ENCODE results near the gene MEF2D.

Gene MEF2D

DNA sequence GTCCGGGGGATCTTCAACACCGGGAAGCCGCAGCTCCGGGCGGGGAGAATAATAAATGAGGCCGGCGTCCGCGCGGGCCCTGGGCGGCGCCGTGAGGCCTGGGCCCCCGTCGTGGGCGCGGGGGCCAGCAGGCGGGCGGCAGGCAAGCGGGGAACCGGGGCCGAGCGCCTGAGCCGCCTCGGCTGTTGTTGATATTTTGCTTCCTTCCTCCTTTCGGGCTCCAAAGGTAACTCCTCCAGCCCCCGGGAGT, at the start of gene MEF2D:
MEF2D (minus strand) TSS at position 233 of the 250 bp plus-strand sequence. CDS start 17,483 bp downstream, outside the sequence.
- no peak for DNase-seq

DNA sequence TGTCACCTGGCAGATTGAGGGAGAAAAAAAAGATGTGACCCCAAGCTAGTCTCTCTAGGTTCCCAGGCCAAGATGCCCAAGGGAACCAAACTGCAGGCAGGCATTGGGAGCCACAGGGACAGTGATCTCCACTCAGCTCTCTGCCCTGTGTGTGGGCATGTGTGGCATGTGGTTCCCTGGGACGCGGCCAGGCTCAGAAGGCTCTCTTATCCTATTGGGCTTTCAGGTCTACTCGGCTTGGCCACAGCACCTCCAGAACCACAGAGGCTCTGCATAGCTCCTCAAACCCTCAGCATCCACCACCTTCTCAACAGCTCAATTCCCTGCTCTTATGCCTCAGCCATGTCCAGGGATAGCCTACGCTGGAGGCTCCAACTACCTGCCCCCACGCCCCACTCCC, 49.8 kb upstream of the MEF2D start:
- no peak for DNase-seq

DNA sequence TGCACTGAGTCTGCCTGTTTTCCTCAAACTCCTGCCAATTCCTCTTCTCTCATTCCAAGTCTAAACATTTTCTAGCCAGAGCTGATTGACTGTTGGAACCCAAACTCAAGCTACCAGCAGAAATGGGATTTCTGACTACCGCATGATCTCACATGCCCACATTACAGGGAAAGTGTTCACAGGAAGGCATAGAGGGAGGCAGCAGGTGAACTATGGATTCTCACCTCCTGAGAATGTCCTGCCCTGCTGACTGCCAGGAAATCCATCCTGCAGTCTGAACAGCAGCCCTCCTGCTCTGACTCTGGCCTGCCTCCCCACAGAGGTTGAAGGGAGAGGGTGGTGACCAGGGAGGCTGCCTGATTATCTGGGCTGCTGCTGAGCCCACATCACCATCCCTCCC, 49.3 kb upstream of the MEF2D start:
- no peak for DNase-seq

DNA sequence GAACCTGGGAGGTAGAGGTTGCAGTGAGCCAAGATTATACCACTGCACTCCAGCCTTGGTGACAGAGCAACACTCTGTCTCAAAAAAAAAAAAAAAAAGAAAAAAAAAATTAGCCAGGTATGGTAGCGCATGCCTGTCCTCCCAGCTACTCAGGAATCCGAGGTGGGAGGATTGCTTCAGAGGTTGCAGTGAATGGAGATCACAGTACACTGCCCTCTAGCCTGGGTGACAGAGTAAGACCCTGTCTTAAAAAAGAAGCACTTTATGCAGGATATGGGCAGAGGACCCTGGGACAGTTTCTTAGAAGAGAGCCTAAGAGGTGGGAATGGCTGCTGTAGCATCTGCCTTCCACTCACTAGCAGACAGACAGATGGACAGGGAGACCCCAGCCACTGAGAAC, 48.8 kb upstream of the MEF2D start:
- no peak for DNase-seq

DNA sequence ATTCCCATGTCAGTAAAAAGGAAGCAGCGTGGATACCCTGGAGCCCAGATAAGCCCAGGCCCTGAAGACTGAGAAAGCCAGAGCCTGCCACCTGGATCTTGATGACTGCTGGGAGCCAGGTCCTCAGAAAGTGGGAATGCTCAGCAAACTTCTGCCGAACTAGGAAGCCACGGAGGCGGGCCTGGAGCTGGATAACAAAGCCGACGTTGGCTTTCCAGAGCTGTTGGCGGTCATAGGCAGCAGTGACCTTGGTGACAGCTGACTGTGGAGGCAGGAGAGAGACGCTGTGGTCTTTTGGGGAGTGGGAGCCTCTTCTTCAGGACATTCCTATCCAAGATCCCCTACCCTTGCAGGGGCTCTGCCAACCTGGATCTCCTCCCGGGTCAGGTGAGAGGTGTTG, 47.4 kb upstream of the MEF2D start:
- DNase-seq, result no peak

DNA sequence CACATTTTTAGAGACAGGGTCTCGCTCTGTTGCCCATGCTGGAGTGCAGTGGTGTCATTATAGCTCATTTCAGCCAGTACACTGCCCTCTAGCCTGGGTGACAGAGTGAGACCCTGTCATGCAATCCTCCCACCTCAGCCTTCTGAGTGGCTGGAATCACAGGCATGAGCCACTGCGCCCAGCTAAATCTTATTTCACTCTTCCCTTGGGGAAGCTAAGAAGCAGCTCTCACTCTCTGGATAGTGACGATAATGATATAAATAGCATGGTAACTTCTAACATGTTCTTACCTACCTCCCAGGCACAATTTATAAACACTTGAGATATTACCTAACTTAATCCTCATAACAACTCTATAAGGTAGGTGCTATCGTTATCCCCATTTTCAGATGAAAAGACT, 46.9 kb upstream of the MEF2D start:
- DNase-seq, result no peak

DNA sequence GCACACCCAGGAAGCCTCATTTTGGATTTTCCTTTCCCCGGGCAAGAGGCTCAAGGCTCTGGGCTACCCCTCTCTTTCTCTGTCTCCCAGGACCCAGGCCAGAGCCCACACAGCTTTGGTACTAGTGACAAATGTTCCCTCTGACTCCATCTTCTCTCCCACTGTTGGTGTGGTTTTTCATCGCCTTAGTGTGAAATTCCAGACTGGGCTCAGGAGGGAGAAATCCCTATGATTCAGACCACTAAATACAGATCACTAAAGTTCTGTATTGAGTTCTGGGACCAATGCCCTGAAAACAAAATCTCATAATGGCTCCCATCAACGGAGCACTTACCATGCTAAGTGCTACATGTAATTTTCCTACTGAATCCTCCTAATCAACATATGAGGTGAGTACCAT, 45.7 kb upstream of the MEF2D start:
- no peak for DNase-seq

DNA sequence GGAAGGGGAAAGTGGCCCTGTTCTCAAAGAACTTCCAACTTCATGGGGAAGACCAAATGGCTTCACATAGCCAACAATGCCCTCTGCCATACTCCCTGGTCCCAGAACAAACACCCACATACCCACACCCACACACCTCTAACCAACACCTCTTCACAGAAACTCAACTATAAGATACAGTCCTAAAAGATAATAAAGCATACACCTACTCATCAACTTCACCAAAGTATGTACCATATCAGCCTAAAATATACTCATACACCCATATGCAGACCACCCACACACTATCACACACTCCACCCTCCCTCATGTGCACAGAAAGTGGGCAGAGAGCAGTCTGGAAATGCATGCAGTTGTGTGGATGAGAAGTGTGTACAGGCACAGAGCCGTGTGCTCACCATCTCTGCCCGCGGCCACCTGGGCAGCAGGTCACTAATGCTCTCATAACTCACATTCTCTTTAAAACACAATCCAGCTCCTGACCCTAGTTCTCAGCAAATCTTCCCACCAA, 44.1 kb upstream of the MEF2D start:
- no peak for DNase-seq

DNA sequence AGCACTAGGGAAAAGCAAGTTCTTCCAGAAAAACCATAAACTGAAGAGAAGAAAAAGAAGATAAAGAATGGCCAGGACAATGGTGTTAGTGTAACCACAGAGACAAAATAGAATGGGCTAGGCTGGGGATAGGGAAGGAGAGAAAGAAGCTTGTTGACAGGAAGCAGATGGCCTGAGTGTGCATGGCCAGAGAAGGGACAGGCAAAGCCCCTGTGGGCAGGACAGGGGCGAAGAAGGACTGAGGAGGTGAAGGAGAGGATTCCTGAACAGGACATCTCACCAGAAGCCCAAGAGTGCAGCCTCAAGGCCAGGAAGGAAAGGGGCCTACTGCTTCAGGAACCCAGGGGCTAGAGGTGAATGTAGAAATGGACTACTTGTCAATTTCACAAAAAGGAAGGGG, 42.5 kb upstream of the MEF2D start:
- DNase-seq, result no peak

DNA sequence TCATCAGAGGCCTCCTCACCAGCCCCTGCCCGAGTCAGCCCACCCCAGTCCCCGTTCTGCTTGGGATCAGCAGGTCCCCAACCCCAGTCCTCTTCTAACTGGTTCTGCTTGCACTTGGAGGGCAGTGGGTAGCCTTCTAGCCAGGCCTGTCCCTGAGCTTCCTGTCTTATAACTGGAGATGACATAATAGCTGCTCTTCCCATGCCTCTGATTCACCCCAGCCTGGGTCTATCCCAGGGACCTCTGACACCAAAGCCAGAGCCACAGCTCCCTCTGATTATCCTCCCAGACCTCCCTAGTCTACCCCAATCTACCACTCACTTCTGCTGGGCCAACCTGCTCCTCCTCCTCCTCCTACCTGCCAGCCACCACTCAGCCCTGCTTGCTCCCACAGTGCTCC, 40.4 kb upstream of the MEF2D start:
- DNase-seq, result no peak

DNA sequence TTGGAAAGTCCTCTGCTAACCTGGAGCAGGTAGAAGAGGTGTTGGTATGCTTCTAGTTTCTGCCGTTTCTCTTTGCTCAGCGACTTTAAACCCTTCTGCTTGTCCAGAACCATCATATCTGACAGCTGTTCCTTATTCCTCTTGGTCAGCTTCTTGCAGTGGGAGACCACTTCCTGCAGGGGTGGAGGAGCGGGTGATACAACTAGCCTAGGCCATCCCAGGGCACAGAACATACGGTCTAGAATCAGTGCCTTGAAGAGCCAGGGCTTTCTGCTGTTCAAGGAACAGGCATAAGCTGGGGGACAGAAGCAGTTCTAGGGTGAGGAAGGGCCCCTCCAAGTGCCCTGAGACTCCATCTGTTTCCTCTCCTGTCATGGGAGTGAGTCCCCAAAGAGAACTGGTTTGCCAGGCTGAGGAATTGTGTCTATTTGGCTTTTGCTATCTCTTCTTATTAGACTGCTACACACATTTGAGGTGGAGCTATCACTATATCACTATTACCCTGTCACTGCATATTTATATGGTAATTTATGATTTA, 39.3 kb upstream of the MEF2D start:
- no peak for DNase-seq

DNA sequence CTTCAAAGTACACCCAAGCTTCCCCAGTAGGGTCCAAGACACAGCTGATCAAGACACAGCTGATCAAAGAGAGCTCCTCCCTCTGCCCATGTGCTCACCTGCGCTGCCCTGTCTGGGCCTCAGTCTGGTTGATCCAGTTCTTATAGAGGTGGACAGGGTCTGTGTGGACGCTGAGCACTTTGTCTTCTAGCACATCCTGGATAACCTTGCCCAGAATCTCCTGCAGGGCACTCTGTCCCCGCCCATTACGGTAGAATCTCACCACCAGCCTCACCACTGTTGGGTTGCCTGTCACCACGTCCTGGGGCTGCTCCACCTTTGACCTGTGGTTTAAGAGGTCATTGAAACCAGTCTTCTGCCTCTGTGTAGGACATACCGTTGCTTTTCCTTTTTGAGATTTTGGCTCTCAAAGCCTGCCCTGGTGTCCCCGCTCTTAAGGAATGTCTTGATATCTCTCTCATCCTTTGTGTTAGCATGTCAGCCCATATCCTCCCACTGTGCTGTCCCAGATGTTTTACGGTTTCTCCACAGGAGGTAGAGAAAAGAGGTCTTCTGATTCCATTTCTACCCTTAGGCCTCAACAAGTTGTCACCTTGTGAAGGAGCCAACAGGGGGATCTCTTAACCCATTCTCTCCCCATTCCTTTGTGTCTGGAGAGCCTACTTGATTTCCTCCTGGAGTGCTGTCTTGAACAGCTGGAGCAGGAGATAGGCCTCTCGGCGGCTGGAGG, 38.3 kb upstream of the MEF2D start:
- DNase-seq, result no peak

DNA sequence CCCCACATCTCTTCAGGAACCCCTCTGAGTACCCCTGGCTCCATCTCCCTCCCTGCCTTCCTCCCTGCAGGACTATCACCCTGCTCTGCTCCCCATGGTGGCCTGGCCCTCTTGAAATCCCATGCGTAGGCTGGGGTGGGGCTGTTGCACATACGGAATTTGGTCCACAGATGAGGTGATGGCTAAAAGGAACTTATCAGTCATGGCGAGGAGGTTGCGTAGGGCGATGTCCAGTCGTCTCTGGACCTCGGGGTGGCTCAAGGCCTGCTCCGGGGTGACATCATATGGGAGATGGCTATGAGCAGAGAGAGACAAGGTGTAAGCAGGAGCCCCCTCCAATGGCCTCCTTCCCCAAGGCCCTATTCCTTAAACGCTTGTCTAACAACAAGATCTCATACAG, 36.5 kb upstream of the MEF2D start:
- no peak for DNase-seq

DNA sequence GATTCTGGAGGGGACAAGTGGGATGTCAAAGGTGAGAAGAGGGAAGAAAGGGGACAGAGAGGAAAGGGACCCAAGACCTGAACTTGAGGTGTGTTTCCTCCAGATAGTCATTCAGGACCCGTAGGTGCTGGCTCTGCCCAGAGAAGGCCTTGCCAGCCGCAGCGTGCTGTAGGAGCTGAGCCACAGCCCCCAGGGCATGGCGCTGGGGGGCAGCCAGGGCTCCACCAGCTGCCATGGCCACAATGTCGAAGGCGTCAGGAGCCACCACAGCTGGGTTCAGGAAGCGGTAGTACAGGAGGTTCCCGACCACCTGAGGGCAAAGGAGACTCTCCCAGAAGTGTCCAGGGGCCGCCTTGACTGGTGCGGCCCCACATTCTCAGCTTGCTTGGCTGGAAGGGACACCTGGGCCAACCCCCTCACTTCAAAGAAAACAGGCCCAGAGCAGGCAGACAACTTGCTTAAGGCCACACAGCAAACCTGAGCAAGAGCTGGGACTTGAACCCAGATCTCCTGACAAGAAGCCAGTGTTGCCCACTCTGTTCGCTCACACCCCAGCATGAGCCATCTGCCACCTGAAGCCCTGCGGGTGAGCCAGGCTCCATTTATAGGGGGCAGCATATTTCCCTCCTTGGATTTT, 34.0 kb upstream of the MEF2D start:
- DNase-seq, result no peak

DNA sequence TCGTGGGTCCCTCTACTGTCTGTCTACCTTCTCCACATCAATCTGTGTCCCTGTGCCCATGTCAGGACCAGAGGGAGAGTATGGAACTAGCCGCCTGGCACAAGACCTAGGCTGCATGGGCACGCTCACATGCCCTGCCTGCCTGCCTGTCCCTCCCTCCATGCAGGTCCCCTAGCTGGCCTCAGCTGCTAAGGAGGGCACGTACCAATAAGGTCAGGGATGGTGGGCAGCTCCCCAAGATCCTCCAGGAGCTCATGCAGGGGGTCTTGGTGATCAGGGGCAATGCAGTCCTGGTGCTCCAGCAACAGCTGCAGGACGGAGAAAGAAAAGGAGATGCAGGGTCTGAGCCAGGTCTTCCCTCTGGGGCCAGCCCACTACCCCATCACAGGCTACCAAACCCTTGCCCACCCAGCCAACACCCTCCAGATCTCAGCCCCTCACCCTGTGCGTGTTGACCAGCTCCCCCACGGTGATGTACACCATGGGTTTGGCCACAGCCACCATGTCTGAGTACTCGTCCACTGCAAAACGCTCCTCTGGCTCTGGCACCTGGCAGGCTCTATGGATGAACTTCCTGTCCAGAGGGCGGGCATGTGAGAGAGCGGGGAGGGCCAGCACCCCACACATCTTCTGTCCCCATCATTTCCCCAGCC, 33.1 kb upstream of the MEF2D start:
- no peak for DNase-seq

DNA sequence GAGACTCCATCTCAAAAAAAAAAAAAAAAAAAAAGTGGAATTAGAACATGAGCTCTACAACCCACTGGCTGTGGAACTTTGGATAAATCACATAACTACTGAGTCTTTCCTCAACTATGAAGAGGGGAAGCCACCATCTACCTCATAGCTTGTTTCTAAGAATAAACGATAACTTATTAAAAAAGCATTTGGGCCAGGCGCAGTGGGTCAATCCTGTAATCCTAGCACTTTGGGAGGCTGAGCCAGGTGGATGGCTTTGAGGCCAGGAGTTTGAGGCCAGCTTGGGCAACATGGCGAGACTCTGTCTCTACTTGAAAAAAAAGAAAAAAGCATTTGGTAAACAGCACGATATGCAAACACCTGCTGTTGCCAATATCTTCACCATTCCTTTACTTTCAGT, 31.8 kb upstream of the MEF2D start:
- DNase-seq, result no peak

DNA sequence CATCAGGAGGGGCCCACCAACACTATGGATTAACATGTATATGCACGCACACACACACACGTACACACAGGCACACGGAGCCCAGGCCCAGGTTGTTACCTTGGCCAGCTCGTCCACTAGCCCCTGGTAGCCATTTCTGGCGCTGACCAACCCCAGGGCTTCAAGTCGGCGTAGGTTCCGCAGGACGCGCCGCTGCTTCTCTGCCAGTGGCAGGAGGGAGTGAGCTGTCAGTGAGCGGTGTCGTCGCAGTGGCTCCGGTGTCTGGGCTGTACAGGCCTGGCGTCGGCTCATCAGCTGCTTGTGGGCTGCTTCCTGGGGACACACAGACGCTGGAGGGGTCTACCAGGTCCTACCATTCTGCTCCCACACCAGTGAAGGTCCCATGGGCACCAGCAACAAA, 29.4 kb upstream of the MEF2D start:
- no peak for DNase-seq

DNA sequence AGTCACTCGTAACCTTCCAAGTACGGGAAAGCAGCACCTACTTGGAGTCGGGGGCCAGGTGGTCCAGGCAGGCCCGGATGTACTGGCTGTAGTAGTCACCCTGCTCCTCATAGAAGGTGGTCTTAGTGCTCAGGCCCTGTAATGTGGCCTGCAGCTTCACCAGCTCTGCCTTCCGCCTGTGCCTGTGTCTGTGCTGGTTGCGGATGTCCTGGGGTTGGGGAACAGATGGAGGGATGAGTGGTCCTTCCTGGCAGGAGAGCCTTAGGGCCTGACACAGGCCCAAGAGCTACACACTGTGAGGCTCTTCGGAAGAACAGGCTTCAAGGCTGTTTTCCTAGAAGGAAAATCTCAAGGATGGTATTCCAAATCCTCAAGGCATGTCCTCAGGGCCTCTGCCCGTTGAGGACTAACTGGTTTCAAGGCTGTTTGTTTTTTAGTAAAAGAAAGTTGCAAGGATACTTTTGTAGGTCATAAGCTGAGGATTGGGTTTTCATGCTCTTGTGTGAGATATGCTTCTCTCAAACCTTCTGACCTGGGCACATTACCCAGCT, 28.4 kb upstream of the MEF2D start:
- no peak for DNase-seq

DNA sequence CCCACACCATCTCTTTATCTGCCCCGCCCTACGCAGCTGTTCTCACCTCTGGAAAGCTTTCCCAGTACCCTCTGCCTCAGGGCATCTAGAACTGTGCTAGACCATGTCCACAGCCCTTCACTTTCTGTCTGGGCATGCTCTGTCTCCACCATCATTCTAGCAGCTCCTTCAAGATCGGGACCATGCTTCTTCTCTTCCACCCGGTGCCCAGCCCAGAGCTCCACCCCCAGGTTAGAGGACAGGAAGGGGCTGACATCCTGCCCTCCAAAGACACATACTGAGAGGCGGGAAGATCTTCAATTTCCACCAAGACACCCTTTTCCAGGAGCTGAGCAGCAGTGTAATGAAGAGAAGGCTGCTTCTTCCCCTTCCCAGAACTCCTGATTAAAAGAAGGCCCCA, 27.7 kb upstream of the MEF2D start:
- peak in 1 of 6 experiments; percentile 5 for DNase-seq

DNA sequence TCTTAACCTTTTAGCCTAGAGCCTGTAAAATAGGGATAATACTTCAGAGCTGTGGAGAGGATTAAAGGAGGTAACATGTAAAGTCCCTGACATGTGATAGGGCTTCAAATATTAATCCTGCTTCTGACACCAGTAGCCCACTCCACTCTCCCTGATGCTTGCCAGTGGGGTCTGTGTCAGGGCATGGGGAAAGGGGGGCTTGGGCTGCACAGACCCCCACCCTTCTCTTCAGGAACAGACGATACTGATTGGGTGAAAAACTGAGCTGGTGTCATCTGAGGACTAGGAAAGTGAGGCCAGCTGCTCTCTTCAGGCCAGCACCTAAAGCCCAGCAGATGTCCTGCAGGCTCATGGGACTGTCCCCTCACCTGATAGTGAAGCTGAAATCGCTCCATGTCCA, 27.0 kb upstream of the MEF2D start:
- DNase-seq, result no peak

DNA sequence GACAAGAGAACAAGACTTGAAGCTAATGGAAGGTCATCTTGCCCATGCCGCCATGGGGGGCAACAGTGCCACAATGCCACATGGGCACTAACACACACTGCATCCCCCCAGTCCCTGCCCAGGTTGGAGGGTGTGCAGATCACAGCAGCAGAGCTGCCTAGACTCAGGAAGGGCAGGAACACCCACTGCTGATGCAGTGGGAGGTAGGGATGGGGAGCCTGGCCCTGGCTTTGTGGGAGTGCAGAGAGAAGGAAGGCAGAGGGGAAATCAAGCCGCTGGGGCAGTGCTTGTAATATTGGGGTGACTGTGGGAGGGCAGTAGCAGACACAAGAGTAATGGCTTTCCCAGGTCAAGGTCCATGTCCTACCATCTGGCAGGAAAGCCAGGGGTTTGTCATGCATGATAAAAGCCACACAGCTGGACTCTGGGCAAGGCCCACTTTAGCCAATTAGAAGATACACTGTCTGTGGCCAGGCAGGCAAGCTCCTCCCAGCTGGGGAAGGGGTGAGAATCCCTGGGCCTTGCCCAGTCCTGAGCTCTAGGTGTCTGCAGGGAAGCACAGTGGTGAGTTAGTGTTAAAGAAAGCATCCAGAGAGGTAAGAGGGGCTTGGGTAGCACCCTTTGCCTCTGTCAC, 25.4 kb upstream of the MEF2D start:
- no peak for DNase-seq

DNA sequence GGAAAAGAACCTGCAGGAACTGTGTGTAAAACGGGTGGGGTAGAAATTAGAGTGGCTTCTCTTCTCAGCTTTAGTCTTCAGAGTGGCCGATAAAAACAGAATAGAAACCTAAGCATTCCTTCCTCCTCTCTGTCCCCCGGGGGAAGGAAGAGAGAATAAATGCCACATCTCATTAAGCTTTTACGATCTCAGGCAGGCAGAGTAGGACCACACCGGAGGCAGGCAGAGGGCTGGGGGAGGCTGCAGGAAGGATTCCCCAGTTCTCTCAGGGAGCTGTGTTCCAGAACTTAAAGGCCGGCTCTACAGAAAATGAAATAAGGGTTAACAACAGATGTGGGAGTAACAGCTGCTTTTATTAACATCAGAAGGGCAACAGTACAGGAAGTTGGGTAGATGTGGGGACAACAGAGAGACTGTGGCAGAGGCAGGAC, 24.5 kb upstream of the MEF2D start:
- no peak for DNase-seq

DNA sequence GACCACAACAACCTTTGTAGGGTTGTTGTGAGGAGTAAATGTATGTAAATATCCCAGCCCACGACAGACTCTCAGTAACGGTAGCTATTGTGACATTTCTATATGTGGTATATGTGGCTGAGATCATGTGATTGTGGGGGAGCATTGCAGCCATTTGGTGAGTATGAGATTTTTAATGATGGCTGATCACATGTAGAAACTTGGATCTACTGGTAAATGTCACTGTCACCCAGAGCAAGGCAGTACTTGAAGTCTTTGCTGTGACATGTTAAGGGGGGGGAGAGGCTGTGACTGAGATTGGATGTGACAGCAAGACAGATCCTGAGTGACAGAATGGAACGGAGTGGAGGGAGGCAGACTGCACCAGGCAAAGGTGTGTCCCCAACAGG, 23.9 kb upstream of the MEF2D start:
- DNase-seq, result no peak

Data from stimulated activated naive CD4-positive, alpha-beta T cell (primary cell).